ENCODE data around the gene SAP30BP.

SAP30BP gene

GRCh38 chr17:75698659-75699058 is 31.5 kb downstream of the SAP30BP start:
- Histone ChIP-seq H3K4me2 (ENCODE audit: insufficient read depth, low read length) (no peak overlapping the region), H4K20me1 (ENCODE audit: insufficient read depth, low read length) (peaks cover 26% of the 10 kb centered on the region; the same call in 1 of the 2 replicates), H3K79me2 (ENCODE audit: insufficient read depth, low read length) (peaks cover 12% of the 10 kb centered on the region), H3K4me3 (ENCODE audit: low read depth in 1 of 2, low read length in 2 of 2) (no peak overlapping the region), H3K9me3 (ENCODE audit: insufficient read depth, low read length, severe bottlenecking) (no peaks in the 10 kb centered on the region), H3K27ac (ENCODE audit: low read length) (no peak overlapping the region), H3K36me3 (ENCODE audit: insufficient read depth, low read length) (peaks cover 96% of the 10 kb centered on the region), H3K4me1 (ENCODE audit: insufficient read depth, low read length) (no peaks in the 10 kb centered on the region), H3K9ac (ENCODE audit: low read depth, low read length) (no peak overlapping the region), H3K27me3 (ENCODE audit: insufficient read depth, low read length, poor library complexity) (no peaks in the 10 kb centered on the region), H2AFZ (ENCODE audit: low read depth, low read length) (no peak overlapping the region)
- TF ChIP-seq CTCF (IDR thresholded peaks at IDR 0.05; ENCODE audit: borderline replicate concordance, extremely low read depth, low read length, poor library complexity, severe bottlenecking) = no peak
- no peak for TF ChIP-seq EZH2 (IDR thresholded peaks at IDR 0.05; ENCODE audit: borderline replicate concordance, low read depth, low read length, severe bottlenecking)
- ATAC-seq (ENCODE audit: insufficient read depth, low read depth) (no peak), DNase-seq (no peak)

GRCh38 chr17:75701288-75701687 is 34.1 kb downstream of the SAP30BP start:
- no peaks in the 10 kb centered on the region for H3K27me3 ChIP-seq (ENCODE audit: insufficient read depth, low read length, poor library complexity)
- 0 out of 2 replicates have a peak, but pooled peaks cover 14% of the 10 kb centered on the region for H4K20me1 ChIP-seq (ENCODE audit: insufficient read depth, low read length)
- no peaks in the 10 kb centered on the region for H3K79me2 ChIP-seq (ENCODE audit: insufficient read depth, low read length)
- ATAC-seq (ENCODE audit: insufficient read depth, low read depth) (no peak), DNase-seq (no peak)
- peaks cover 96% of the 10 kb centered on the region for H3K36me3 ChIP-seq (ENCODE audit: insufficient read depth, low read length)
- H3K4me2 ChIP-seq (ENCODE audit: insufficient read depth, low read length) = no peak overlapping the region
- no peaks in the 10 kb centered on the region for H3K9me3 ChIP-seq (ENCODE audit: insufficient read depth, low read length, severe bottlenecking)
- no peak overlapping the region for H3K4me3 ChIP-seq (ENCODE audit: low read depth in 1 of 2, low read length in 2 of 2)
- TF ChIP-seq CTCF (IDR thresholded peaks at IDR 0.05; ENCODE audit: borderline replicate concordance, extremely low read depth, low read length, poor library complexity, severe bottlenecking) (no peak), EZH2 (IDR thresholded peaks at IDR 0.05; ENCODE audit: borderline replicate concordance, low read depth, low read length, severe bottlenecking) (no peak)
- H2AFZ ChIP-seq (ENCODE audit: low read depth, low read length) = no peak overlapping the region
- no peak overlapping the region for H3K27ac ChIP-seq (ENCODE audit: low read length)
- H3K9ac ChIP-seq (ENCODE audit: low read depth, low read length) = no peak overlapping the region
- H3K4me1 ChIP-seq (ENCODE audit: insufficient read depth, low read length) = no peaks in the 10 kb centered on the region

GRCh38 chr17:75703191-75703590 is 36.1 kb downstream of the SAP30BP start:
- Histone ChIP-seq H4K20me1 (ENCODE audit: insufficient read depth, low read length) (peaks cover 15% of the 10 kb centered on the region; the same call in 1 of the 2 replicates), H3K79me2 (ENCODE audit: insufficient read depth, low read length) (no peaks in the 10 kb centered on the region), H3K36me3 (ENCODE audit: insufficient read depth, low read length) (peaks cover 99% of the 10 kb centered on the region), H3K4me3 (ENCODE audit: low read depth in 1 of 2, low read length in 2 of 2) (no peak overlapping the region), H3K9me3 (ENCODE audit: insufficient read depth, low read length, severe bottlenecking) (no peaks in the 10 kb centered on the region), H3K27me3 (ENCODE audit: insufficient read depth, low read length, poor library complexity) (no peaks in the 10 kb centered on the region), H3K4me2 (ENCODE audit: insufficient read depth, low read length) (no peak overlapping the region), H3K4me1 (ENCODE audit: insufficient read depth, low read length) (no peaks in the 10 kb centered on the region), H3K9ac (ENCODE audit: low read depth, low read length) (no peak overlapping the region), H2AFZ (ENCODE audit: low read depth, low read length) (no peak overlapping the region), H3K27ac (ENCODE audit: low read length) (no peak overlapping the region)
- ATAC-seq (ENCODE audit: insufficient read depth, low read depth) (no peak), DNase-seq (no peak)
- no peak for TF ChIP-seq CTCF (IDR thresholded peaks at IDR 0.05; ENCODE audit: borderline replicate concordance, extremely low read depth, low read length, poor library complexity, severe bottlenecking)
- no peak for TF ChIP-seq EZH2 (IDR thresholded peaks at IDR 0.05; ENCODE audit: borderline replicate concordance, low read depth, low read length, severe bottlenecking)

- Histone ChIP-seq H3K4me1 (ENCODE audit: insufficient read depth, low read length) (no peaks in the 10 kb centered on the region), H3K27ac (ENCODE audit: low read length) (no peak overlapping the region), H2AFZ (ENCODE audit: low read depth, low read length) (no peak overlapping the region), H3K4me3 (ENCODE audit: low read depth in 1 of 2, low read length in 2 of 2) (no peak overlapping the region), H3K9ac (ENCODE audit: low read depth, low read length) (no peak overlapping the region), H3K27me3 (ENCODE audit: insufficient read depth, low read length, poor library complexity) (no peaks in the 10 kb centered on the region), H3K36me3 (ENCODE audit: insufficient read depth, low read length) (peaks cover 99% of the 10 kb centered on the region), H3K4me2 (ENCODE audit: insufficient read depth, low read length) (no peak overlapping the region), H4K20me1 (ENCODE audit: insufficient read depth, low read length) (peaks cover 11% of the 10 kb centered on the region; the same call in 1 of the 2 replicates), H3K9me3 (ENCODE audit: insufficient read depth, low read length, severe bottlenecking) (no peaks in the 10 kb centered on the region), H3K79me2 (ENCODE audit: insufficient read depth, low read length) (no peaks in the 10 kb centered on the region)
- TF ChIP-seq EZH2 (IDR thresholded peaks at IDR 0.05; ENCODE audit: borderline replicate concordance, low read depth, low read length, severe bottlenecking) (no peak), CTCF (IDR thresholded peaks at IDR 0.05; ENCODE audit: borderline replicate concordance, extremely low read depth, low read length, poor library complexity, severe bottlenecking) (no peak)
- ATAC-seq (ENCODE audit: insufficient read depth, low read depth) (no peak), DNase-seq (no peak)
Observed at GRCh38 chr17:75703591-75703990, 36.5 kb downstream of the SAP30BP start.
